OCI-LY1 (cell line): Measurements from ENCODE around the gene DGKD.

ENCODE experiments used
- H2AFZ ChIP-seq: fragments of 200-600 bp; sonication (generic), shearing (Covaris generic); 2 replicates; pipeline ENCODE4 v1.6.0; 2014; ENCODE audit warnings: antibody characterized with exemption, mild to moderate bottlenecking, low read length
- H3F3A ChIP-seq: fragments of 200-600 bp; sonication (generic), shearing (Covaris generic); 2 replicates; pipeline ENCODE4 v1.6.0; 2014; ENCODE audit warnings: mild to moderate bottlenecking, antibody characterized with exemption, low read length, moderate library complexity; ENCODE audit not compliant: insufficient read depth
- H3K27ac ChIP-seq: fragments of 200-600 bp; sonication (generic); 2 replicates; pipeline ENCODE4 v1.5.1; 2014; ENCODE audit warnings: low read length, mixed run types, mild to moderate bottlenecking, low read depth; ENCODE audit not compliant: poor library complexity, severe bottlenecking
- H3K27me3 ChIP-seq: fragments of 200-600 bp; sonication (generic); 2 replicates; pipeline ENCODE4 v1.6.0; 2014; ENCODE audit warnings: antibody characterized with exemption, mild to moderate bottlenecking, low read length, moderate library complexity; ENCODE audit not compliant: insufficient read depth
- H3K36me3 ChIP-seq: fragments of 200-600 bp; sonication (generic); 2 replicates; pipeline ENCODE4 v1.6.1; 2014; ENCODE audit warnings: mild to moderate bottlenecking, antibody characterized with exemption, low read length, moderate library complexity, mixed read lengths; ENCODE audit not compliant: insufficient read depth
- H3K4me1 ChIP-seq: fragments of 200-600 bp; sonication (generic); 2 replicates; pipeline ENCODE4 v1.5.1; 2014; ENCODE audit warnings: mild to moderate bottlenecking, low read length, moderate library complexity; ENCODE audit not compliant: insufficient read depth, severe bottlenecking
- H3K4me2 ChIP-seq: fragments of 200-600 bp; sonication (generic), shearing (Covaris generic); 2 replicates; pipeline ENCODE4 v1.6.1; 2014; ENCODE audit warnings: low read length
- H3K4me3 ChIP-seq: fragments of 200-600 bp; sonication (generic); 2 replicates; pipeline ENCODE4 v1.5.1; 2014; ENCODE audit warnings: low read length, low read depth, mild to moderate bottlenecking, mixed read lengths; ENCODE audit not compliant: poor library complexity, severe bottlenecking
- H3K79me2 ChIP-seq: fragments of 200-600 bp; shearing (Covaris generic); 2 replicates; pipeline ENCODE4 v1.6.1; 2016; ENCODE audit warnings: mixed run types, low read length, mixed read lengths; ENCODE audit not compliant: insufficient read depth
- H3K9ac ChIP-seq: fragments of 200-600 bp; sonication (generic), shearing (Covaris generic); 2 replicates; pipeline ENCODE4 v1.6.1; 2014; ENCODE audit warnings: mild to moderate bottlenecking, low read length, mixed read lengths
- H3K9me2 ChIP-seq: fragments of 200-600 bp; sonication (generic), shearing (Covaris generic); 2 replicates; pipeline ENCODE4 v1.6.1; 2014; ENCODE audit warnings: low read depth, mild to moderate bottlenecking, low read length, mixed read lengths
- H3K9me3 ChIP-seq: fragments of 200-600 bp; shearing (Covaris generic); 2 replicates; pipeline ENCODE4 v1.6.1; 2014; ENCODE audit warnings: low read length, mixed read lengths
- H4K20me1 ChIP-seq: fragments of 200-600 bp; sonication (generic), shearing (Covaris generic); 2 replicates; pipeline ENCODE4 v1.6.0; 2016; ENCODE audit warnings: mild to moderate bottlenecking, low read length; ENCODE audit not compliant: insufficient read depth
- EZH2 ChIP-seq: fragments of 200-600 bp; sonication (generic), shearing (Covaris generic); IDR thresholded peaks from 2 replicates; pipeline ENCODE4 v1.8.0; 2017; ENCODE audit warnings: borderline replicate concordance, mixed run types, mild to moderate bottlenecking, antibody characterized with exemption, low read length, moderate library complexity, mixed read lengths
- TF ChIP-seq, protein P1 (sequence below): fragments of 200-600 bp; sonication (generic), shearing (Covaris generic); IDR thresholded peaks from 2 replicates; pipeline ENCODE4 v1.5.1; 2017; ENCODE audit warnings: mild to moderate bottlenecking, antibody characterized with exemption, low read length, moderate library complexity, mixed read lengths

The DGKD gene

DNA sequence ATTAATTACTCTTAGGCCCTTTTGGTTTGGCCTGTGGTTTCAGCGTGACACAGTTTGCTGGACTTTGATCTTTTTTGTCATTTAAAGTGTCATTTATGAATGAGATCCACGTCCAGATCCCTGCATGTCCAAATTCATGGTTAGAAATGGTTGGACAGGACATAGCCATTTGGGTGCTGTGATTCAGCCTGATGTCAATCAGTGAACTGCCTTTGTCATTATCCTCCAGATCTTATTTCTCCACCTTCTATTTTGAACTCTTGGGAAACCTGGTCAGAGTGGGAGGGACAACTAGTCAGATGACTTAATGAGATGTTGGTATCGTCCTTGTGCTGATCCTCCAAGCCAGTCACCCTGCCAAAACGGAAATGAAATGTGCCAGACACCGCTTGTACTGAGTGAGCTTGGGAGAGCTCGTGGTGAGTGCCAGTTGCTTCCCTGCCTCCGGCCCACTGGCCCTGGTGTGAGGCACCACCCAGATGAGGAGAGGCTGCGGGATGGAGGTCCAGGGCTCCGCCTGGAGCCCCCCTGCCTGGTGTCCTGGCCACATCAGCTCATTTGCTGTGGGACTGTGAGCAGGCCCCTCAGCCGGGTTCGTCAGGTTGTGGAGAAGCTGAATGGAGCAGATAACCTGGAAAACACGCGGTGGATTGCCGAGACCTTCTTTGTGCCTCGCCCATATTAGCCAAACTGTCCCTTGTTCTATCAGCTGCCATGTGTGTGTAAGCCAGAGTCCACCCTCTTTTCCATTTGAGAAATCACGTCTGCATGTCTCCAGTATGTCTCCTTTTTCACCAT is 70.1 kb downstream of the DGKD start:
- no peak overlapping the region for H3K4me3 ChIP-seq
- no peak overlapping the region for H3K9ac ChIP-seq
- no peaks in the 10 kb centered on the region for H3K9me2 ChIP-seq
- H3F3A ChIP-seq, result no peaks in the 10 kb centered on the region
- H2AFZ ChIP-seq, result no peak overlapping the region
- no peaks in the 10 kb centered on the region for H3K79me2 ChIP-seq
- no peaks in the 10 kb centered on the region for H3K9me3 ChIP-seq
- peaks cover 31% of the 10 kb centered on the region for H3K4me1 ChIP-seq
- 0 out of 2 replicates have a peak, but pooled peaks cover 7% of the 10 kb centered on the region for H3K36me3 ChIP-seq
- H3K27ac ChIP-seq, result no peak overlapping the region
- no peaks in the 10 kb centered on the region for H3K27me3 ChIP-seq
- no peaks in the 10 kb centered on the region for H4K20me1 ChIP-seq
- no peak overlapping the region for H3K4me2 ChIP-seq
- no peak for TF ChIP-seq EZH2
- TF ChIP-seq, protein P1, sequence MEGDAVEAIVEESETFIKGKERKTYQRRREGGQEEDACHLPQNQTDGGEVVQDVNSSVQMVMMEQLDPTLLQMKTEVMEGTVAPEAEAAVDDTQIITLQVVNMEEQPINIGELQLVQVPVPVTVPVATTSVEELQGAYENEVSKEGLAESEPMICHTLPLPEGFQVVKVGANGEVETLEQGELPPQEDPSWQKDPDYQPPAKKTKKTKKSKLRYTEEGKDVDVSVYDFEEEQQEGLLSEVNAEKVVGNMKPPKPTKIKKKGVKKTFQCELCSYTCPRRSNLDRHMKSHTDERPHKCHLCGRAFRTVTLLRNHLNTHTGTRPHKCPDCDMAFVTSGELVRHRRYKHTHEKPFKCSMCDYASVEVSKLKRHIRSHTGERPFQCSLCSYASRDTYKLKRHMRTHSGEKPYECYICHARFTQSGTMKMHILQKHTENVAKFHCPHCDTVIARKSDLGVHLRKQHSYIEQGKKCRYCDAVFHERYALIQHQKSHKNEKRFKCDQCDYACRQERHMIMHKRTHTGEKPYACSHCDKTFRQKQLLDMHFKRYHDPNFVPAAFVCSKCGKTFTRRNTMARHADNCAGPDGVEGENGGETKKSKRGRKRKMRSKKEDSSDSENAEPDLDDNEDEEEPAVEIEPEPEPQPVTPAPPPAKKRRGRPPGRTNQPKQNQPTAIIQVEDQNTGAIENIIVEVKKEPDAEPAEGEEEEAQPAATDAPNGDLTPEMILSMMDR, result no peak

DNA sequence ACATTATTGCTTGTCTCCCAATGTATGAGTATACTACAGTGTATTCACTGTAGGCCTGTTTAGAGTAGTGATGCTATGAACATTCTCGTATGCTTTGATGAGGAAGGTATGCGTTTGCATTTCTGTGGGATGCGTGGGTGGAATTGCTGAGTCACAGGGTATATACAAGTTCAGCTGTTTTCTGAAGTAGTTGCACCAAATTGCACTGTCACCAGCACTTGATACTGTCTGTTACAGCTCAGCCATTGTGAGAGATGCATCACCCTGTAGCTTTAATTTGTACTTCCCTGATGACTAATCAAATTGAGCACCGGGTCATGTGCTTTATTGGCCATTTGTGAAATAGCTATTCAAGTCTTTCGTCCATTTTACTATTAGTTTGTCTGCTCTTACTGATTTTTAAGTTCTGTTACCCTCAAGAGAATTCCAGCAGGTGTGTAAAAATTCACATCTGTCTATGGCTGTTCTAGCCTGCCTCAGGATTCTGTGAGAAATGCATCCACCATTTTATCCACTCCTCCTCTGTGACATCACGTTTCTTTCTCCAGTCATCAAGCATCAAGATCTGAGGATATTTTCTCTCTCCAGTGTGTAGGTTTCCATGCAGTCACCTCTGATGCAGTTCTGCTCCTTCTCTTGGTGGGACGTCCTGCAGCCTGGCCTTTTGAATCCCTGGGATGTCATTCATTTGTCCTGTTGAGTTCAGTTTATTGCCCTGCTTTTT is 72.5 kb downstream of the DGKD start:
- H3K9me2 ChIP-seq, result no peaks in the 10 kb centered on the region
- no peak overlapping the region for H2AFZ ChIP-seq
- H3K4me1 ChIP-seq, result peaks cover 7% of the 10 kb centered on the region
- no peaks in the 10 kb centered on the region for H3K27me3 ChIP-seq
- no peak overlapping the region for H3K27ac ChIP-seq
- no peak overlapping the region for H3K9ac ChIP-seq
- H3K36me3 ChIP-seq, result peaks cover 7% of the 10 kb centered on the region; the same call in 1 of the 2 replicates
- H3K79me2 ChIP-seq, result no peaks in the 10 kb centered on the region
- no peak overlapping the region for H3K4me2 ChIP-seq
- no peaks in the 10 kb centered on the region for H4K20me1 ChIP-seq
- no peaks in the 10 kb centered on the region for H3F3A ChIP-seq
- no peak overlapping the region for H3K4me3 ChIP-seq
- H3K9me3 ChIP-seq, result no peaks in the 10 kb centered on the region
- TF ChIP-seq, protein P1, result no peak
- no peak for TF ChIP-seq EZH2

DNA sequence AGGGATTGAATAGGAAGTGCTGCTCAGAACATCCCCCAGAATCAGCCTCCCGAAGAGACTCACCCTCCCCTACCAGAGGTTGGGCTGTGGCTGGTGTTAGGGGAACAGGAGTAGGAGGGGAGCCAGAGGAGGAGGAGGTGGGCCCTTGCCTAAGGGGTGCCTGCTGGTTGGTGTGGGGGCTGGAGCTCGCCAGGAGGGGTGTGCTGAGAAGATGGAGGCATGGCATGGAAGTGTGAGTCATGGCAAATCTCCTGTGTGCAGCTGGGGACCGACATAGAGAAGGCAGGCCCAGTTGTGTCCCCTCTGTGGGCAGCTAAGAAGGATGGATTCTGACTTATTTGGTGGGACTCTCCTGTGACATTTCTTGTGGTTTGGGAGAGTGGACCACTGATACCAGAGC is 73.7 kb downstream of the DGKD start:
- Histone ChIP-seq H3K27ac (no peak overlapping the region), H3F3A (no peaks in the 10 kb centered on the region), H2AFZ (no peak overlapping the region), H3K79me2 (no peaks in the 10 kb centered on the region), H3K9me2 (no peaks in the 10 kb centered on the region), H4K20me1 (no peaks in the 10 kb centered on the region), H3K36me3 (peaks cover 7% of the 10 kb centered on the region; the same call in 1 of the 2 replicates), H3K4me2 (no peak overlapping the region), H3K4me3 (no peak overlapping the region), H3K9ac (no peak overlapping the region), H3K9me3 (no peaks in the 10 kb centered on the region), H3K27me3 (no peaks in the 10 kb centered on the region), H3K4me1 (no peaks in the 10 kb centered on the region)
- TF ChIP-seq, protein P1, result no peak
- TF ChIP-seq EZH2, result no peak
